Muscle of arm (tissue), 14 donors: ENCODE data around the gene SYT4. TPM values are rescaled to one million over a fixed set of nuclear protein-coding genes. Genes with fewer than 3 reads are reported as not detected.
"Not testable (repeated sequence)": the region's sequence is repeated elsewhere in the genome, so short reads cannot be mapped to it uniquely, and the experiment has no call there.

Experiments used
- DNase-seq: peaks from one replicate; pipeline ENCODE4 v3.0.0-alpha.2; 2013
- long read RNA-seq, 11 donors: transcript quantifications; one replicate each; lab custom pipeline, GENCODE V29; 2026
- polyA plus RNA-seq, 12 donors: library from polyadenylated mRNA; unstranded; fragments of 120-200 nt; gene quantifications; one replicate each; pipeline ENCODE4 v1.2.1, GENCODE V29; 2013; ENCODE audit not compliant: insufficient read length in 12 of 12

SYT4 gene
- polyA plus RNA-seq = 1 to 10 TPM in 1 of 12 donors, under 1 TPM in 4, not detected in 7; 0.05 to 1.3 (median 0.16) TPM
- long read RNA-seq, donor 1, full-length matches to known transcripts = 2 of 2 reads
- long read RNA-seq, donor 1, partial matches to known transcripts = 0 of 2 reads
- long read RNA-seq, donor 1, other reads (novel, unspliced or antisense) = 0 of 2 reads
- long read RNA-seq, donor 2 = 0 reads
- long read RNA-seq, donor 3 = 0 reads
- long read RNA-seq, donor 4 = 0 reads
- long read RNA-seq, donor 5 = 0 reads
- long read RNA-seq, donor 6 = 0 reads
- long read RNA-seq, donor 7 = 0 reads
- long read RNA-seq, donor 8 = 0 reads
- long read RNA-seq, donor 9 = 0 reads
- long read RNA-seq, donor 10 = 0 reads
- long read RNA-seq, donor 11 = 0 reads

- peak; percentile 59 for DNase-seq
Observed at GRCh38 chr18:43277164-43277600, at the start of gene SYT4. TSS of gene SYT4 (minus strand) at chr18:43277490. CDS start at chr18:43277281, 209 bp downstream.

- DNase-seq = no peak
Observed at GRCh38 chr18:43322132-43322531, 44.8 kb upstream of the SYT4 start.

GRCh38 chr18:43314941-43315340 is 37.7 kb upstream of the SYT4 start:
- DNase-seq = no peak

GRCh38 chr18:43312891-43313290 is 35.6 kb upstream of the SYT4 start:
- DNase-seq = no peak

GRCh38 chr18:43310239-43310638 is 32.9 kb upstream of the SYT4 start:
- DNase-seq = no peak

- DNase-seq = no peak
Observed at GRCh38 chr18:43303376-43303775, 26.1 kb upstream of the SYT4 start.

- not testable (repeated sequence) for DNase-seq
Observed at GRCh38 chr18:43286187-43286586, 8.9 kb upstream of the SYT4 start.

GRCh38 chr18:43283299-43283698 is 6.0 kb upstream of the SYT4 start:
- no peak for DNase-seq

GRCh38 chr18:43279015-43279744 is 1.9 kb upstream of the SYT4 start:
- peak; percentile 0 for DNase-seq

- DNase-seq = no peak
Observed at GRCh38 chr18:43278355-43278754, 1.1 kb upstream of the SYT4 start.

- no peak for DNase-seq
Observed at GRCh38 chr18:43276491-43276890, 799 bp downstream of the SYT4 start.

GRCh38 chr18:43275546-43275945 is 1.7 kb downstream of the SYT4 start:
- no peak for DNase-seq

- no peak for DNase-seq
Observed at GRCh38 chr18:43274526-43274925, 2.8 kb downstream of the SYT4 start.

- DNase-seq = peak; percentile 38
Observed at GRCh38 chr18:43271593-43272432, 5.5 kb downstream of the SYT4 start.

- no peak for DNase-seq
Observed at GRCh38 chr18:43267818-43268217, 9.5 kb downstream of the SYT4 start.

GRCh38 chr18:43265465-43265864 is 11.8 kb downstream of the SYT4 start:
- DNase-seq = no peak

GRCh38 chr18:43248610-43249249 is 28.6 kb downstream of the SYT4 start:
- DNase-seq = no peak

GRCh38 chr18:43247944-43248343 is 29.3 kb downstream of the SYT4 start:
- DNase-seq = no peak

- DNase-seq = no peak
Observed at GRCh38 chr18:43238429-43238828, 38.9 kb downstream of the SYT4 start.

GRCh38 chr18:43236921-43237320 is 40.4 kb downstream of the SYT4 start:
- no peak for DNase-seq

- DNase-seq = no peak
Observed at GRCh38 chr18:43234889-43235288, 42.4 kb downstream of the SYT4 start.

- no peak for DNase-seq
Observed at GRCh38 chr18:43222501-43222900, 54.8 kb downstream of the SYT4 start.
